ENCODE measurements around the gene FAM135A.
"Not testable (repeated sequence)": the region's sequence is repeated elsewhere in the genome, so short reads cannot be mapped to it uniquely, and the experiment has no call there.

FAM135A gene

DNA sequence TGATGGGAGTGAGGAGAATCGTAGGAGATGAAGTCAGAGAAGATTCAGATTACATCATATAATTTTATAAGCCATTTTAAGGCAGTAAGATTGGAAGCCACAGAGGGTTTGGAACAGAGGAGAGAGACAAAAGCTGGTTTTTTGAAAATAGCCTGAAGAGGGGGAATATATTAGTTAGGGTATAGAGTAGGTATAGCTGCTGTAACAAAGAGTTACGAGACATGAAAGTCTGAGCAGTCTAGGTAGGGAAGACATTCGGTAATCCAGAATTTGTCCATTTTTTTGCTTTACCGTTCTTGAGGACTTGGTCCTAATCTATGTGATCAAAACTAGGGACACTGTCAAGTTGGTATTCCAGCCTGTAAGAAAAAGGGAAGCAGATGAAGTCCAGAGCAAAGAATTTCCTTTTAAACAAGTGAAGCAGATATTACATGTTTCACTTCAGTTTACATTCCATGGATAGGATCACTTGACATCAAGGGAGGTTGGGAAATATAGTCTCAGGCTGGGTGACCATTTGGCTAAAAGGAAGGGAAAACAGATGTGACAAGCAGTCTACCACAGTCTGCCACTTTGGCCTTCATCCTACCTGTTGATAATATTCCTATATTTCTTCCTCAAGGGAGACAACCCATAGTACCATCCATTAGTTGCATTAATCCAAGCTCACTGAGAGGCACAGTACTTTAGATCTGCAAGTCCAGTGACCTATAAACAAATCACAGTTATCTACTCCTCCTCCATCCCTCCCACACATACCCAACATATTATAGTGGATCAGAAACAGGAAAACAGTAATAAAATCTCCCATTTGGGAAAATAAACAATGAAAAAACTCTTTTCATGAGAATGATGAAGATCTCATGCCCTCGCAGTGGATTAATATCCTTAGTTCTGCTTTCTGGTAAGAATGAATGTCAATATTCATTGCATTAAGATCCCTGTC lies 10.2 kb downstream of the FAM135A start:
- H3K36me3 ChIP-seq (ENCODE audit: low read depth), result peaks cover 20% of the 10 kb centered on the region

DNA sequence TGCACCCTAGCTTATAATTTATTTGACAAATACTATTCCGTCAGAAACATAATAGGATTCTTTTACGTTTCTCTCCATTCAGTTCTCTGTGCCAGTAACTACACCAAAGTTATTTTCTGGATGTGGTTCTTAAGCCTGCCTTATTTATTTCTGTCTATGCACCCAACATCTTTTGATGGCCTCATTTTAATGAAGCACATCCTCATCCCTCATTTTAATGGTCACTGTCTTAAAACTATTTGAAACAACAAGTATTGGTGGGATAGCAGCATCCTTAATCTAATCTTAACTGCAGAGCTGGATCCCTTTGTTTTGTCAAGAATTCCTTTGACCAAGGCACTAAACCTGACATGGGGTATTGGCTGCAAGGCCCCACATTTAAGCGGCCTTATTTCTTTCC lies 11.0 kb downstream of the FAM135A start:
- ATAC-seq (ENCODE audit: low read depth) (no peak), DNase-seq (ENCODE audit: low spot score) (no peak)
- no peaks in the 10 kb centered on the region for H3K9me3 ChIP-seq (ENCODE audit: severe bottlenecking)
- TF ChIP-seq, protein P1, sequence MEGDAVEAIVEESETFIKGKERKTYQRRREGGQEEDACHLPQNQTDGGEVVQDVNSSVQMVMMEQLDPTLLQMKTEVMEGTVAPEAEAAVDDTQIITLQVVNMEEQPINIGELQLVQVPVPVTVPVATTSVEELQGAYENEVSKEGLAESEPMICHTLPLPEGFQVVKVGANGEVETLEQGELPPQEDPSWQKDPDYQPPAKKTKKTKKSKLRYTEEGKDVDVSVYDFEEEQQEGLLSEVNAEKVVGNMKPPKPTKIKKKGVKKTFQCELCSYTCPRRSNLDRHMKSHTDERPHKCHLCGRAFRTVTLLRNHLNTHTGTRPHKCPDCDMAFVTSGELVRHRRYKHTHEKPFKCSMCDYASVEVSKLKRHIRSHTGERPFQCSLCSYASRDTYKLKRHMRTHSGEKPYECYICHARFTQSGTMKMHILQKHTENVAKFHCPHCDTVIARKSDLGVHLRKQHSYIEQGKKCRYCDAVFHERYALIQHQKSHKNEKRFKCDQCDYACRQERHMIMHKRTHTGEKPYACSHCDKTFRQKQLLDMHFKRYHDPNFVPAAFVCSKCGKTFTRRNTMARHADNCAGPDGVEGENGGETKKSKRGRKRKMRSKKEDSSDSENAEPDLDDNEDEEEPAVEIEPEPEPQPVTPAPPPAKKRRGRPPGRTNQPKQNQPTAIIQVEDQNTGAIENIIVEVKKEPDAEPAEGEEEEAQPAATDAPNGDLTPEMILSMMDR (IDR thresholded peaks at IDR 0.05; ENCODE audit: poor library complexity, severe bottlenecking), result no peak
- H3K27me3 ChIP-seq (ENCODE audit: insufficient read depth, poor library complexity, severe bottlenecking), result no peaks in the 10 kb centered on the region
- peaks cover 9% of the 10 kb centered on the region for H3K4me1 ChIP-seq (ENCODE audit: insufficient read depth, poor library complexity, severe bottlenecking)
- no peak overlapping the region for H3K27ac ChIP-seq (ENCODE audit: poor library complexity, severe bottlenecking)
- peaks cover 23% of the 10 kb centered on the region for H3K36me3 ChIP-seq (ENCODE audit: low read depth)
- no peak overlapping the region for H3K4me3 ChIP-seq (ENCODE audit: severe bottlenecking)

More for the DNA sequence above, 10.2 kb downstream of the FAM135A start:
- Histone ChIP-seq H3K4me3 (ENCODE audit: severe bottlenecking) (no peak overlapping the region), H3K4me1 (ENCODE audit: insufficient read depth, poor library complexity, severe bottlenecking) (peaks cover 9% of the 10 kb centered on the region), H3K27me3 (ENCODE audit: insufficient read depth, poor library complexity, severe bottlenecking) (no peaks in the 10 kb centered on the region), H3K9me3 (ENCODE audit: severe bottlenecking) (no peaks in the 10 kb centered on the region), H3K27ac (ENCODE audit: poor library complexity, severe bottlenecking) (no peak overlapping the region)
- TF ChIP-seq, protein P1 (IDR thresholded peaks at IDR 0.05; ENCODE audit: poor library complexity, severe bottlenecking), result no peak
- DNase-seq (ENCODE audit: low spot score), result no peak
- ATAC-seq (ENCODE audit: low read depth), result no peak

DNA sequence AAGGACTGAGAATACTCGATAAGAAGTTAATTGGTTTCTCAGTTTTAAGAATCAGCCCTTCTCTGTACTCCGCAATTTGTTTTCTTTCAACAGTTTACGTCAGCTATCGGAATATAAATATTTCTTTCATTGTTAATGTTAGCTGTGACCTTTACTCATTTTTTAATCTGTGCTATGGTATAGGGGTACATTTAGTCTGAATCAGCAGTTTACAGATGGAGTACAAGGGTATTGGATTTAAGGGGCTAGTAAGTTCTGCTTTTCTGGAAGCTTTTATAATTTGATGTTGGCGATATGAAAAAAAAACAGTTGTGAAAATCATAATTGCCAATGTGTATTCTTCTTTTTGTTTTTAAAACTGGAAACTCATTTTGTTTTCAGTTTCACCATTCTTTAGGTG lies 23.0 kb downstream of the FAM135A start:
- no peak overlapping the region for H3K27ac ChIP-seq (ENCODE audit: poor library complexity, severe bottlenecking)
- H3K9me3 ChIP-seq (ENCODE audit: severe bottlenecking), result peaks cover 3% of the 10 kb centered on the region
- no peak overlapping the region for H3K4me3 ChIP-seq (ENCODE audit: severe bottlenecking)
- no peaks in the 10 kb centered on the region for H3K4me1 ChIP-seq (ENCODE audit: insufficient read depth, poor library complexity, severe bottlenecking)
- DNase-seq (ENCODE audit: low spot score), result no peak
- TF ChIP-seq, protein P1 (IDR thresholded peaks at IDR 0.05; ENCODE audit: poor library complexity, severe bottlenecking), result no peak
- H3K27me3 ChIP-seq (ENCODE audit: insufficient read depth, poor library complexity, severe bottlenecking), result no peaks in the 10 kb centered on the region
- H3K36me3 ChIP-seq (ENCODE audit: low read depth), result peaks cover 40% of the 10 kb centered on the region
- ATAC-seq (ENCODE audit: low read depth), result no peak

GRCh38 chr6:70445001-70445400 lies 31.7 kb downstream of the FAM135A start:
- TF ChIP-seq, protein P1 (IDR thresholded peaks at IDR 0.05; ENCODE audit: poor library complexity, severe bottlenecking), result no peak
- Histone ChIP-seq H3K4me1 (ENCODE audit: insufficient read depth, poor library complexity, severe bottlenecking) (no peaks in the 10 kb centered on the region), H3K9me3 (ENCODE audit: severe bottlenecking) (peaks cover under 1% of the 10 kb centered on the region), H3K27ac (ENCODE audit: poor library complexity, severe bottlenecking) (no peak overlapping the region), H3K4me3 (ENCODE audit: severe bottlenecking) (no peak overlapping the region), H3K27me3 (ENCODE audit: insufficient read depth, poor library complexity, severe bottlenecking) (no peaks in the 10 kb centered on the region), H3K36me3 (ENCODE audit: low read depth) (peaks cover 20% of the 10 kb centered on the region)
- ATAC-seq (ENCODE audit: low read depth) (no peak), DNase-seq (ENCODE audit: low spot score) (no peak)

DNA sequence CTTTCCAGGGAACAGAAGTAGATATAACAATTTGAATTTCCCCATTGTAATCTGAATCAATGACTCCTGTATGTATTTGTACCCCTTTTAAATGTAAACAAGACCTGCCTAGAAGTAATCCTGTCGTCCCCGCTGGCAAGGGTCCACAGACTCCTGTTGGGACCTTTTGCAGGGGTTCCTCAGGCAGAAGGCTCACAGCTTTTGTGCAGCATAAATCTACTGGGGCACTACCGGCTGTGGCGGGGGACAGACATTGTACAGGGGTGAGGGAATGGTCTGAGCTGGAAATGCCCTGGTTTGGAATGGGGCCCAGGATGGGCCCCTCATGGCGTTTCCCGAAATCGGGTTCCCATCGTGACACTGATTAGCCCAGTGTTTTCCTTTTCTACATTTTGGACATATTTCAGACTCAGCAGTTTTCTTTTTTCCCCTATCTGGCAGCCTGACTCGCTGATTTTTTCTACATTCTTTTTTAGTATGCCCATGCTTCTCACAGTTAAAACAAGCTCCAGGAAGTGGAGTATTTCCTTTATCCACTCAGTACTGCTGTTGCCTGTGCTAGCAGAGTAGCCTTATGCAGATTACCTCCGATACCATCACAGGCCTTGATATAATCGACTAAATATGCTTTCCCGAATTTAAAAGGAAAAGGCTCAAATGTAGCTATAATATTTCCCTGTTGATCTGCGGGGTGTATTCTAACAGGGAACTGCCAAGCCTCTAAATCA lies 34.2 kb downstream of the FAM135A start:
- H3K4me3 ChIP-seq (ENCODE audit: severe bottlenecking); H3K9me3 ChIP-seq (ENCODE audit: severe bottlenecking); H3K27ac ChIP-seq (ENCODE audit: poor library complexity, severe bottlenecking); ATAC-seq (ENCODE audit: low read depth); DNase-seq (ENCODE audit: low spot score); H3K4me1 ChIP-seq (ENCODE audit: insufficient read depth, poor library complexity, severe bottlenecking); H3K27me3 ChIP-seq (ENCODE audit: insufficient read depth, poor library complexity, severe bottlenecking): not testable (repeated sequence)
- peaks cover 21% of the 10 kb centered on the region for H3K36me3 ChIP-seq (ENCODE audit: low read depth)

GRCh38 chr6:70453899-70454298 lies 40.6 kb downstream of the FAM135A start:
- not testable (repeated sequence) for H3K27me3 ChIP-seq (ENCODE audit: insufficient read depth, poor library complexity, severe bottlenecking); H3K4me3 ChIP-seq (ENCODE audit: severe bottlenecking); H3K9me3 ChIP-seq (ENCODE audit: severe bottlenecking); H3K4me1 ChIP-seq (ENCODE audit: insufficient read depth, poor library complexity, severe bottlenecking); DNase-seq (ENCODE audit: low spot score); H3K27ac ChIP-seq (ENCODE audit: poor library complexity, severe bottlenecking); ATAC-seq (ENCODE audit: low read depth)
- peaks cover 19% of the 10 kb centered on the region for H3K36me3 ChIP-seq (ENCODE audit: low read depth)
